Activated gamma-delta T cell treated with anti-CD3 and anti-CD28 coated beads, Interleukin-2, amount 50 U/mL, for 16 hours (primary cell): ENCODE data around the gene KCNT2.
"Not testable (repeated sequence)": the region's sequence is repeated elsewhere in the genome, so short reads cannot be mapped to it uniquely, and the experiment has no call there.

Source experiments
- DNase-seq: peaks from one replicate; pipeline ENCODE4 v3.0.0-alpha.2; 2020; ENCODE audit warnings: low read depth

KCNT2 gene

GRCh38 chr1:196515904-196516303 lies 92.3 kb downstream of the KCNT2 start:
- DNase-seq, result no peak

- no peak for DNase-seq
Measured at GRCh38 chr1:196513821-196514220, 94.4 kb downstream of the KCNT2 start.

- DNase-seq, result no peak
Measured at GRCh38 chr1:196510451-196510850, 97.8 kb downstream of the KCNT2 start.

- DNase-seq, result not testable (repeated sequence)
Measured at GRCh38 chr1:196504224-196504623, 104.0 kb downstream of the KCNT2 start.

GRCh38 chr1:196502437-196502836 lies 105.8 kb downstream of the KCNT2 start:
- no peak for DNase-seq

- no peak for DNase-seq
Measured at GRCh38 chr1:196501760-196502428, 106.3 kb downstream of the KCNT2 start.

- no peak for DNase-seq
Measured at GRCh38 chr1:196497817-196498216, 110.4 kb downstream of the KCNT2 start.

GRCh38 chr1:196494766-196495165 lies 113.5 kb downstream of the KCNT2 start:
- no peak for DNase-seq

GRCh38 chr1:196493881-196494280 lies 114.4 kb downstream of the KCNT2 start:
- no peak for DNase-seq

- DNase-seq, result no peak
Measured at GRCh38 chr1:196488579-196488978, 119.7 kb downstream of the KCNT2 start.

GRCh38 chr1:196486346-196486745 lies 121.9 kb downstream of the KCNT2 start:
- DNase-seq, result no peak

- DNase-seq, result no peak
Measured at GRCh38 chr1:196481616-196482015, 126.6 kb downstream of the KCNT2 start.

- DNase-seq, result no peak
Measured at GRCh38 chr1:196477262-196477661, 131.0 kb downstream of the KCNT2 start.

- DNase-seq, result no peak
Measured at GRCh38 chr1:196467230-196467925, 140.9 kb downstream of the KCNT2 start.

GRCh38 chr1:196466654-196467053 lies 141.6 kb downstream of the KCNT2 start:
- no peak for DNase-seq

GRCh38 chr1:196466166-196466565 lies 142.1 kb downstream of the KCNT2 start:
- no peak for DNase-seq

GRCh38 chr1:196464480-196464941 lies 143.7 kb downstream of the KCNT2 start:
- no peak for DNase-seq

GRCh38 chr1:196462086-196462485 lies 146.2 kb downstream of the KCNT2 start:
- DNase-seq, result no peak

- no peak for DNase-seq
Measured at GRCh38 chr1:196461521-196461920, 146.7 kb downstream of the KCNT2 start.

GRCh38 chr1:196459383-196459782 lies 148.9 kb downstream of the KCNT2 start:
- DNase-seq, result no peak

- DNase-seq, result no peak
Measured at GRCh38 chr1:196454792-196455191, 153.4 kb downstream of the KCNT2 start.

- no peak for DNase-seq
Measured at GRCh38 chr1:196451103-196451502, 157.1 kb downstream of the KCNT2 start.
